HG03469 (cell line): ENCODE data around the gene ARRDC1.
"Not testable (repeated sequence)": the region's sequence is repeated elsewhere in the genome, so short reads cannot be mapped to it uniquely, and the experiment has no call there.

ENCODE experiments used
- ATAC-seq: cut with Tn5 transposase; IDR thresholded peaks from one replicate; pipeline ENCODE4 v1.9.1; 2021; ENCODE audit warnings: mild to moderate bottlenecking, moderate library complexity, moderate number of reproducible peaks; ENCODE audit not compliant: unreplicated experiment

Gene ARRDC1

DNA sequence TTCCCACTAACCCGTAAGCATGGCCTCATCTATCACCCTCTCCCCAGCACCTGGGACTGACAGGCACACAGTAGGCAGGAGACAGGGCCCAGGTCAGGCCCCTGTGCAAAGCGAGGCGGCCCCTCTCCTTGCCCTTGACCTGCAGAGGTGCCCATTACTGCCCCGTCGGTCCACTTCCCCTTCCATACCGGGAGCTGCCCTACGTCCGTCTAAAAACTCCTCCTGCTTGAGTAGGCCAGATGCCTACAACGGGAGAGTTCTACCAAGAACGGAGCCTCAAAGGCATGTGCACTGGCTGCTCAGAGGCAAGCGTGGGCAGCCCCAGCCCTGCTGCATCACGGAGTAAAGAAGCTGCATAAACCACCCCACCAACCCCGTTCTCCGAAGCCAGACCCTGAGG lies 22.1 kb upstream of the ARRDC1 start:
- ATAC-seq, result no peak

DNA sequence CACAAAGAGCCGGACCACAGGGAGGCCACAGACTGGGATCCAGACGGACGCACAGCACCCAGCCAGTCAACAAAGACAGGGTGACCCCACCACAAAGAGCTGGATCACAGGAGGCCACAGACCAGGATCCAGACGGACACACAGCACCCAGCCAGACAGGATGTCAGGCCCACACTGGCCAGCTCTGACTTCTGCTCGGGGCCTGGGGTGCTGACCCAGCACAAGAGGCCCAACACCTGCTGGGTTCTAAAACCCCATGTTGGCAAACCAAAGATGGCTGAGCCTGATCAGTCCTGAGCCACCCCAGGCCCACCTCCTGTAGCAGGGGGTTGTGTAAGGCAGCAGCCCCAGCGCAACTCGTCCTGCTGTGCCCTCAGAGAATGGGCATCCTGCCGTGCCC lies 21.5 kb upstream of the ARRDC1 start:
- no peak for ATAC-seq

DNA sequence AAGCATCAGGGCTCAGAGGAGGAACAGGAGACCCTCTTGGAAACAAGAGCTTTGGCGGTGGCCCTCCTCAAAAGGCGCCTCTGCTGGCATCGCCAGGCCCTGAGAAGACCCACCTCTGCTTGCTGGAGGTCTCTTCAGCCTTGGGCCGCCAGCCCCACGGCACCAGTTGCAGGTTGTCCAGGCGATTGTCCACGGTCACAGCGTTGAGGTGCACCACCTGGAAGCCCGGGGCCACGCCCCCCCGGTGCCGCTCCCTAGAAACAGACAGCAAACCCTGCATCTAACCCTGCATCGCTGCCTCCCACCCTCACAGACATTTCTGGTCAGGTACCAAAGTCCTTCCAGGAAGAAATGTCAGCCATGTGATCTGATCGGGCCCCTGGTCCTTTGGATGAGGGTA lies 18.6 kb upstream of the ARRDC1 start:
- no peak for ATAC-seq

DNA sequence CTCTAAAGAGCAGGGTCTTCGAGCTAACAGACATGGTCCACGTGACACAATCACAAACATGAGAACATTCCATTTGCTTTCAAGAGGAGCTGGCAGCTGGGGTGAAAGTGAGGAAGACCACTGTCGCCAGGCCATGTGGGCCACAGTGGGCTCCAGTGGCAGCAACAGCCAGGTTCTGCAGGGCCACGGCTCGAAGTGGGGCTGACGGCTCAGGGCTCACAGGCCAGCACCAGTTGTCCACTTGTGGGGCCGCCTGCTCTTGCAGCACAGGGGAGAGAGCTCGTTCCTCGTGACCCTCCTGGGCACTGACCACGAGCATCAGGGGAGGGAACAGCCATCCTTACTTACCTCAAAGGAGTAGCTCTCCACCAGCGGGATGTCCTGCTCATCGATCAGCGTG lies 17.2 kb upstream of the ARRDC1 start:
- no peak for ATAC-seq

DNA sequence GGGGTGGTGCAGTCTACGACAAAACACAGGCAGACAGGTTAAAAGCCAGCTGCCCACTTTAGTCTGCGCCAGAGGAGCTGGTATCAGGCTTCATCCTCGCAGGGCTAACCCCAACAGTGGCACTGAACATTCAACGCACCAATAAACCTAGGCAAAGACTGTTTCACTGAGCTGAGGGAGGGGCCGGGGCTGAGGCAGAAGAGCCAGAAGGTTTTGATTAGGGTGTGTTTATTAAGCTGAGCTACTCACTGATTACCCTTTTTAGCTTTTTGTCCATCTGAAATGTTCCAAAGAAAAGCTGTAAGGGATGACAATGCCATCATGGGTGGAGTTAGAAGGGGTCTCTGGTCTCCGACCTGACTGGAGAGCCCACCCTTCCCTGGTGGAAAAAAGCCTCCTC lies 16.6 kb upstream of the ARRDC1 start:
- ATAC-seq, result no peak

DNA sequence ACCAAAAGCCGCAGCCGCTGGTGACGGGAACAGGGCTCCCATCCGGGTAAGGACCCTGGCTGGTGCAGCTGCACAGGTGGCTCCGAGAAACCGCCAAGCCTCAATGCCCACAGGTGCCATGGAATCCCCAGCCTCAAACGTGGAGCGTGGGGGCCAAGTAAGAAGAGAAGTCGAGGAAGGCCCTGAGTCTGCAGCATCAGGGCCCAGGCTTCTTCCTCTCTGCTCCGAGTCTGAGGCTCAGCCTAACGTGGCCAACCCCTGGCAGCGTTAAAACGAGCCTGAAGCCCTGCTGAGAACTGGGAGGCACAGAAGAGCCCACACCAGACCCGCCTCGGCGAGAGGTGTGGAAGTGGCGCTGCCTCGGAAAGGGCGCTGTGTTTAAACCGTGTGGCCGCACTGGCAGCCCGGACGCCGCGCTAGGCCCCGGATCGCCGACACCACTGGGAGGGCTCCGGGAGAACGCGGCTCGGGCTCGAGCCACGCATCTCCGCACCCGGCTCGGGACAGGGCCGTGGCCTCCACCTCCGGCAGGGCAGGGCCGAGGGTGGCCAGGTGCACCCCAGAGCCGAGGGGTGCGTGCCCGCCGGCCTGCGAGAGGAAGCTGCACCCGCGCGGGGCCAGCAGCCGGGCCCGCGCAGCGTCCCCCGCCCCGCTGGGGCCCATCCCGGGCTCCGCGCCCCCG lies 15.9 kb upstream of the ARRDC1 start:
- ATAC-seq, result peak; percentile 17

DNA sequence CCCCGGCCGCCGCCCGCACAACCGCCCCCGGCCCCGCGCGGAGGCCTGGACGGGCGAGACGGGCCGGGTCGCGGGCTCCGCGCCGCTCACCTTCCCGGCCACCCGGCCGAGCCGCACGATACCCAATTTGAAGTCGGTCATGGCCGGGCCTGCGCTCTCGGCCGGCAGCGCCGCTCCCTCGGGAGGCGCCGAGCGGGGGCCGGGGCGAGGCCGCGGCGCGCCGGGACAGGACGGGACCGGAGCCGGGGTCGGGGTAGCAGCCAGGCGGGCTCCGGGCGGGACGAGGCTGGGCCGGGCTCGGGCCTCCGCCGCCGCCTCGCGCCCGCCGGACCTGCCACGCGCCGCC lies 15.4 kb upstream of the ARRDC1 start:
- no peak for ATAC-seq

DNA sequence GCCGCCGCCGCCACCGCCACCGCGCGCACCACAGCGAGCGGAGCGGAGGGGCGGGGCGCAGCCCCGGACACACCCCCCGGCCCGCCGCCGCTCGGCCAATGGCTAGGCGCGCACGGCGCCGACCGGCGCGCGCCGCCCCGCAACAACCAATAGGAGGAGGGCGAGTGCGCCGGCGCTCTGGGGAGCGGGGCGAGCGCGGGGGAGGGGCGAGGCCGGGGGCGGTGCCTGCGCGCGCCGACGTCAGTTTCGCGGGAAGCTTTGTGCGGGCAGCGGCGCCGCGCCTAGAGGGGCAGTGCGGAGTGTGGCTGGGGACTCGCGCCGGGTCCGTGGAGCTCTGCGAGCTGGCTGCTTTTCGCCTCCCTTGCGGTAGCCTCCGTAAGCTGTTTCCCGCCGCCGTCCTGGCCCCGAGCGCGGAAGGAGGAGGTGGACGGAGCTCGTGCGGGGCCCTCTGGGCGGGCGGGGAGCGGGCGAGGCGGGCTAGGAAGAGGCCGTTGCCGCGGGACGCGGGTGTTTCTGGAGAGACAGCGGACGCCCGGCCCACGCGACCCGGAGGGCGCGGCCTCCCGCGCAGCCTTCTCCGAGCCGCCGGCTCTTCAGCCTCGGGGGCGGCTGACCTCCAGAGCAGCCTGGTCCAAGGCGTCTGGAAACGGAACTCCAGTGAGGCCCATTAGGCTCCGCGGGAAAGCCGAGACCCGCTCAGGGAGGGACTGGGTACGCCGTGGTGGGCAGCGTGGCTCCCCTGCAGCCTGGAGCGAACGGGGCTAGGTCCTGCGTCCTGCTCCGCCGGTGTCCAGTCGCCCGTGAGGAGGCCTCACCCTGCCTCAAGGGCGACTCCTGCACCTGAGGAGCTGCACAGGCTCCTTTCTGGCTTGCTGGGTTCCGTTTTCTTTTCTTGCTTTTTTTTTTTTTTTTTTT lies 14.8 kb upstream of the ARRDC1 start, which contains the start of gene ZMYND19:
TSS of gene ZMYND19 (minus strand) at position 44 of the 915 bp plus-strand sequence. CDS start 249 bp downstream, outside the sequence.
- ATAC-seq, result peak; percentile 66

DNA sequence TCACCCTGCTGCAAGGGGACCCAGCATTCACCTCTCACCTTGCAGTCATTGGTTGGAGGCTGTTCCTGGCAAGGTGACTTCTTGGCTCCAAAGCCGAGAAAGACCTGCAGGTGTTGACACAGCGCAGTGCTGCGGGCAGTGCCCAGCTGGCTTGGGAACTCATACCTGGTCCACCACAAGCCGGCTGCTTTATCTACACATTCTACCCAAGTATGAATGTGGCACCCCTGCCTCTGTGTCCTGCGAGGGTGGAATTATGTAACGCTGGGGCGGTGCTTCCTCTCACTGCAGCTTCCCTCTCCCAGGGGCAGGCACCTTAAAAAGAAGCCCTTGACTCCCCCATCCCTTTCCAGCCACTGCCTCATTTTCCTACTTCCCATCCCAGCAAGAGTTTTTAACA lies 12.7 kb upstream of the ARRDC1 start:
- no peak for ATAC-seq

DNA sequence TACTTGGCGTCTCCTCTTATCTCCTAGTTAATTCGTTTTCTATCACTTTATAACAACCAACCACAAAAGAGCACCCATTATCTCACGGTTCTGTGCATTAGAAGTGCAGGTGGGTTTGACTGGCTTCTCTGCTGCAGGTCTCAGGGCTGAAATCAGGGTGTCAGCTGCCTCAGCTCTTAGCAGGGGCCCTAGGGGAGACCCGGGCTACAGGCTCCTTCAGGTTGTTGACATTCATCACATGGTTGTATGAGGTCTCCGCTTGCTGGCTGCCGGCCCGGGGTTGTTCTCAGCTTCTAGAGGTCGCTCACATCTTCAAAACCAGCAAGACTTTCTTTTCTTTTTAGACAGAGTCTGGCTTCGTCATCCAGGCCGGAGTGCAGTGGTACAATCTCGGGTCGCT lies 12.3 kb upstream of the ARRDC1 start:
- ATAC-seq, result no peak

DNA sequence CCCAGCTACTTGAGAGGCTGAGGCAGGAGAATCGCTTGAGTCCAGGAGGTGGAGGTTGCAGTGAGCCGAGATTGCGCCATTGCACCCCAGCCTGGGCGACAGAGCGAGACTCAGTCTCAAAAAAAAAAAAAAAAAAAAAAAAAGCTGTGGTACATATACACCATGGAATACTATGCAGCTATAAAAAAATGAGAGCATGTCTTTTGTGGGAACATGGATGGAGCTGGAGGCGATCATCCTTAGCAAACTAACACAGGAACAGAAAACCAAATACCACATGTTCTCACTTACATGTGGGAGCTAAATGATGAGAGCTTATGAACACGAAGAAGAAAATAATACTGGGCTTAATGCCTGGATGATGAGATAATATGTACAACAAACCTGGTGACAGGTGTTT lies 8.9 kb upstream of the ARRDC1 start:
- not testable (repeated sequence) for ATAC-seq

DNA sequence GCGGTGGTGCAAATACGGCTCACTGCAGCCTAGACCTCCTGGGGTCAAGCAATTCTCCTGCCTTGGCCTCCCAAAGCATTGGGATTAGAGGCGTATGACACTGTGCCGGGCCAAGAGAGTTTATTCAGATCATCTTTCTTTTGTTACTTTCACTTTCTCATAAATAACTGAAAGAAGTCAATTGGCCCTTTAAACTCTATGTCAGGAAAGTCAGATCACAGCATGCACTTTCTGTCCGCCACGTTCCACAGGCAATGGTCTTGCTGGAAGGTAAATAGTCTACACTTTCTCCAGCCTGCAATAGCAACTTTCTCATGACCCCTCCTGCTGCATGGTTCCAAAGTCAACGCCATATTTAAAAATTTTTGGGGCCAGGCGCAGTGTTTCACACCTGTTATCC lies 6.5 kb upstream of the ARRDC1 start:
- ATAC-seq, result no peak

DNA sequence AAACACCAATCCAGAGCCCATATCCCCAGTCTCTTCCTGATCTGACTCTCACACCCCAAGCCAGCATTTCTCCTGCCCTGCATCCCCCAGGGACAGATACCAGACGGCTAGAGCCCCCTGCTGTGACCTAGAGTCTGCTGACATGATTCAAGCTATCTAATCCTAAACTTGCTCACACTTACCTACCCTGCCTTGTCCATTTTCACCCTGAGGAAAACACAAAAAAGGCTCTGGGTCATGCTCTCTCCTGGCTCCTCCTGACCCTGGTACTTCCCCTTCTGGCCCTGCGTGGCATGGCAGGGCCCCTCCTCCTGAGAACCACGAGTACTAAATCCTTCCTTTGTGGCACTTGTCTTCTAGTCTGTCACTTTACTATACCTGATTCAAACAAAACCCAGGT lies 2.8 kb upstream of the ARRDC1 start:
- ATAC-seq, result no peak

DNA sequence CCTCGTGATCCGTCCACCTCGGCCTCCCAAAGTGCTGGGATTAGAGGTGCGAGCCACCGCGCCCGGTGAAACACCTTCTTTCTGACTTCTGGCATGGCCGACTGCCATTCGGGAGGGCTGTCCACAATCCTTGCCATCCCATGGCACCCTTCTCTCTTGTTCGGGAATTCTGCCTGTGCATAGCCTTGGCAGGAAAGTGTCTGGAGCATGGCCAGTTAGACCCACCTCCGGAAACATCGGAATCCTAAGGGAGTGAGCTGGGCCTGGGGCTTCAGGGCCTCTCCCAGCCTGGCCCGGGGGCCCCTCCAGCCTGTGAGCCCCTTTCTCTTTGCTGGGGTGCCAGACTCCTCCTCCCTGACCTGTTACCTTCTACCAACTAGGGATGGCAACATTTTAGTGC lies 1.6 kb upstream of the ARRDC1 start:
- no peak for ATAC-seq

DNA sequence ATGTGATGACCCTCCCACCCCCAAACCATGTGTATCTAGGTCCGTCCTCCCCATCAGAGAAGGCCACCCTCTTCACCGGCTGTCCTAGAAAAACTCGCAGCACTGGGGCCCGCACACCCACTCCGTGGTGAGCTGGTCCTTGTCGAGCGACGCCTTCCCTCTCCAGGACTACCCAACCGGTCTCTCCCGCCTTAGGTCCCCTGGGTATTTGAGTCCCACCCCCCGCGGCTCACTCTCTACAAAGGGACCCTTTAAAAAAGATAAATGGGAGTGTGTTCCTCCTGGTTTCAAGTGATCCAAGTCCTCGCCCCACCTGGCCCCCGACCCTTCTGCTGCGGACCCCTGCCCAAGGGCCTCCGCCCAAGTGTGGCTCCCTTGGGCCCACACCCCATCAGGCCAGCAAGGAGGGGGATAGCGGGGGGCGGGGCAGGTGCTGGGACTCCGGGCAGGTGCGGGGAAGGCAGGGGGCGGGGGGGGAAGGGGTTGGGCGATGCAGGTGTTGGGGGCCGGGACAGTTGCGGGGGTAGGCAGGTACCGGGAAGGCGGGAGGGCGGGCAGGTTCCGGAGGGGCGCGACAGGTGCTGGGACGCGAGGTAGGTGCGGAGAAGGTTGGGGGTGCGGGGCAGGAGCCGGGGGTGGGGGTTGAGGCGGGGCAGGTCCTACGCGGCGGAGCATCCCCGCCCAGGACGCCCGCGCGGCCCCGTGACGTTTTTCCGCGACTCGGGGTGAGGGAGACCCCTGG lies 970 bp upstream of the ARRDC1 start:
- no peak for ATAC-seq

DNA sequence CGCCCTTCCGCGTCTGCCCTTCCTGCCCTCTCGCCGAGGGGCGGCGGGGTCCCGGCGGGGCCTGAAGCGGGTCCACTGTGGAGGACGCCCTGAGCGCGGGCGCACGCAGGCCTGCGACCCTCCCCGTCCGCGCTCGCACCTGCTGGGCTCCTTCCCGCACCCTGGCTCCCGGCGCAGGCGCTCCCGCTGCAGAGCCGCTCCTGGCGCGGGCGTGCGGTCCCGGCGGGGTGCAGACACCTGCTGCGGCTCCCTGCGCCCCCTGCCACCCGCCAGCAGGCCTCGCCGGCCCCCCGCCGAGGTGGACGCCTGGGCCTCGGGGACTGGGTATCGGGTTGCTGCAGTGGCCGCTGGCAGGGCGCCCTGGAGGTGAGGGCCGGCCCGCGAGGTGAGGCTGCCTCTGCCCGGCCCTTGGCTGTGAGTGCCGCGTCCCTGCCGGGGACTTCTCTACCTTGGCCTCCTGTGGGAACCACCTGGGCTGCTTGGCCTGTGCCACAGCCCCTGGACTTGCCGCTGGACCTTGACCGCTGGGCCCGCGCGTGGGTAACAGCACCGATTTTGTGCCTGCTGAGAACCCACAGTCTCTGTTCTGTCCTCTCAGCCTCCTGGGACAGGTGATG lies 627 bp downstream of the ARRDC1 start:
- ATAC-seq, result peak; percentile 15

DNA sequence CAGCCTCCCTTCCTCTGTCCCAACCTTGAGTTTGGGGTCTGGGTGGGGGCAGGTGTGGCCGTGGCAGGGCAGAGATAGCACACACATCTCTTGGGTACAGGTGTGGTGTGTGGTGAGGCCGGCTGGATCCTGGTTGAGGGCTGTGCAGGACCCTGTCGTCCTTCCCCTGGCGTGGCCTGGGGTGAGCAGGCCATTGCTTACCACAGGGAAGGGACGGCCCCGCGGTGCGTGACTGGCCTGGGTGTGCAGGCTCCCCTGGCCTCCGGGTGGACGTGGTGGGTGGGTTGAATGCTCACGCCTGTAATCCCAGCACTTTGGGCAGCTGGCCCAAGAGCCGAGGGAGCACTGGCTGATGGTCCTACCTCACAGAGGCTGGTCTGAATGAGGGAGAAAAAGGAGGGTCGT lies 1.2 kb downstream of the ARRDC1 start:
- ATAC-seq, result no peak

DNA sequence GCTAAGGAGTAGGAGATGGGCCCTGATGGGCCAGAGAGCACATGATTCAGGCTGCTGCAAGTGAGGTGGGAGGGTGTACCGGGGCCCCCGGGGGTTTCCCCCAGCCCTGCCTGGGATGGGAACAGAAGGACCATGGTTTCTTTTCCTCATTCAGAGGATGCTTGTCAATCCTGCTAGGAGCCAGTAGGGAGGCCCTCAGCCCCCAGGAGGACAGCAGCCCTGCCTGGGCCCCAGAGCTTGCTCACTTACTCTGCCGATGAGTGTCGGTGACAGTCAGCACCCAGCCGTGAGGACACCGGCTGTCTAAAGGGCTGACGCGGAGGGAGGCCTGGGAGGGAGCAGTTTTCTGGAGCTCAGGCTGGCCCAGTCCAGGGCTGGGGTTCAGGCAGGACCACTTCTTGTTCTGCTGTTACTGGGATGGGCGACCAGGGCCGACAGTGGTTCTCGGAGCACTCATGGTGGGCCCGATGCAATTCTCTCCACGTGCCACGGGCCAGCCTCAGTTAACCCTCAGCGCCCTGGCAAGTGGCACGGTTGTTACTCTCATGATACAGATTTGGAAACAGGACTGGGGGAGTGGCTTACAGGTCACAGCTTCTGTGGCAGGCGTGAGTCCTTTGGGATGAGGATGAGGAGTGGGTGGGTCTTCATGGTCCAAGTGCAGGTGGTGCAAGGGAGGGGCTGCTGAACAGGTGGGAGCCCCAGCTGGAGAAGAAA lies 1.8 kb downstream of the ARRDC1 start:
- ATAC-seq, result no peak

DNA sequence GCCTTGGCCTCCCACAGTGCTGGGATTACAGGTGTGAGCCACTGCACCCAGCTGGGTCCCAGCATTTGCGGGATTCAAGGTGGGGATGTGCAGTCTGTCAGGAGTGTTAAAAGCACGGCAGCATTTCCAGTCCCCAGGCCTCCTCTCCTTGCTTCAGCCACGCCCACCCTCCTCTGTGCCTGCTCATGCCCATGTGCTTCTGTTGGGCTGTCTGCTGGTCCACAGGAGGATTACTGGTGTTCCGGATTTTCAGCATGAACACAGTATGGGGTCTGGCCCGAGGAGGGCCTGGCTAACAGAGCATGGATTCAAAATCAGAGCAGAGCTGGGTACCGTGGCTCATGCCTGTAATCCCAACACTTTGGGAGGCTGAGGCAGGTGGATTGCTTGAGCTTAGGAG lies 5.5 kb downstream of the ARRDC1 start:
- no peak for ATAC-seq
